B cell (primary cell): ENCODE measurements around the gene BTLA. TPM values are rescaled to one million over a fixed set of nuclear protein-coding genes. Genes with fewer than 3 reads are reported as not detected.

ENCODE experiments used
- ATAC-seq: fragments of 200-7000 bp; cut with Tn5 transposase; one replicate; pipeline ENCODE4 v1.10.0; 2021; ENCODE audit warnings: low read depth, mild to moderate bottlenecking, moderate number of reproducible peaks, moderate library complexity
- CTCF ChIA-PET: fragments of 350-600 bp; sonication (Branson Sonifier 250); formaldehyde crosslinking; loops from one replicate; lab custom pipeline; 2021; ENCODE audit warnings: antibody characterized with exemption, inconsistent platforms; lab: Charles Lee
- POLR2A ChIA-PET: fragments of 350-600 bp; sonication (Branson Sonifier 250); formaldehyde crosslinking; loops from one replicate; lab custom pipeline; 2021; ENCODE audit warnings: antibody characterized with exemption; lab: Charles Lee
- DNase-seq: peaks from one replicate; pipeline ENCODE4 v3.0.0; 2013
- H2AFZ ChIP-seq: 2 replicates; pipeline ENCODE4 v1.6.1; 2012; ENCODE audit warnings: mild to moderate bottlenecking, low read depth, low read length; ENCODE audit not compliant: insufficient read depth, poor library complexity, severe bottlenecking
- H3K27ac ChIP-seq, 2 donors: 1 replicate in 1 of 2; 2 replicates in 1 of 2; pipeline ENCODE4 v1.5.1; 2012 to 2013; ENCODE audit warnings: low read length in 2 of 2, mild to moderate bottlenecking in 2 of 2, moderate library complexity in 1 of 2
- H3K27me3 ChIP-seq, 4 experiments: fragments of 200-600 bp in 1 of 4; sonication (generic) in 1 of 4; replicated peaks in 1 of 4; 1 replicate in 2 of 4; 2 replicates in 2 of 4; pipeline versions ENCODE4 v1.6.1 to v1.7.0; 2013 to 2016; ENCODE audit warnings: low read length in 3 of 4, mild to moderate bottlenecking in 2 of 4, mixed read lengths in 1 of 4, moderate library complexity in 1 of 4; ENCODE audit not compliant: insufficient read depth in 4 of 4, control insufficient read depth in 3 of 4; ENCODE audit errors: control extremely low read depth in 1 of 4
- H3K36me3 ChIP-seq, 2 experiments: replicated peaks in 1 of 2; 1 replicate in 1 of 2; 2 replicates in 1 of 2; pipeline versions ENCODE4 v1.6.1 to v1.7.1; 2013; ENCODE audit warnings: low read length in 1 of 2; ENCODE audit not compliant: insufficient read depth in 2 of 2, control insufficient read depth in 1 of 2; ENCODE audit errors: control extremely low read depth in 1 of 2, extremely low read depth in 1 of 2
- H3K4me1 ChIP-seq, 2 donors: fragments of 200-600 bp in 1 of 2; sonication (generic) in 1 of 2; 1 replicate in 1 of 2; 2 replicates in 1 of 2; pipeline versions ENCODE4 v1.5.1 to v1.6.1; 2013 to 2017; ENCODE audit warnings: low read length in 2 of 2; ENCODE audit not compliant: control insufficient read depth in 2 of 2, insufficient read depth in 2 of 2
- H3K4me2 ChIP-seq: replicated peaks from 2 replicates; pipeline ENCODE3; 2012; ENCODE audit warnings: mild to moderate bottlenecking, low read depth, low read length; ENCODE audit not compliant: poor library complexity, severe bottlenecking
- H3K4me3 ChIP-seq, 5 experiments: fragments of 200-600 bp in 1 of 5; sonication (generic) in 1 of 5; 1 replicate in 3 of 5; 2 replicates in 2 of 5; pipeline versions ENCODE4 v1.5.1 to v1.7.0; 2011 to 2016; ENCODE audit warnings: low read length in 4 of 5, mild to moderate bottlenecking in 4 of 5, low read depth in 2 of 5, control low read depth in 1 of 5, moderate library complexity in 1 of 5; ENCODE audit not compliant: insufficient read depth in 1 of 5; ENCODE audit errors: control extremely low read depth in 1 of 5, extremely low read depth in 1 of 5
- H3K79me2 ChIP-seq: fragments of 200-600 bp; sonication (generic); one replicate; pipeline ENCODE4 v1.6.0; 2016; ENCODE audit warnings: low read length; ENCODE audit not compliant: control insufficient read depth, insufficient read depth
- H3K9ac ChIP-seq: fragments of 200-600 bp; sonication (generic); 2 replicates; pipeline ENCODE4 v1.6.1; 2017; ENCODE audit warnings: mild to moderate bottlenecking, low read length, moderate library complexity
- H3K9me3 ChIP-seq, 3 donors: one replicate each; pipeline versions ENCODE4 v1.6.1 to v1.7.1; 2013; ENCODE audit warnings: low read length in 2 of 3; ENCODE audit not compliant: control insufficient read depth in 2 of 3, insufficient read depth in 1 of 3; ENCODE audit errors: control extremely low read depth in 1 of 3
- H4K20me1 ChIP-seq: 2 replicates; pipeline ENCODE4 v1.6.0; 2012; ENCODE audit warnings: mild to moderate bottlenecking, low read length; ENCODE audit not compliant: insufficient read depth, control insufficient read depth, poor library complexity, severe bottlenecking
- H3K27ac Mint-ChIP-seq: one replicate; pipeline ENCODE4 v1.8.0; 2021; ENCODE audit warnings: mixed read lengths
- H3K27me3 Mint-ChIP-seq: one replicate; pipeline ENCODE4 v1.8.0; 2021; ENCODE audit warnings: mixed read lengths
- H3K4me1 Mint-ChIP-seq: one replicate; pipeline ENCODE4 v1.8.0; 2021; ENCODE audit warnings: mixed read lengths
- H3K4me3 Mint-ChIP-seq: one replicate; pipeline ENCODE4 v1.8.0; 2021; ENCODE audit warnings: mixed read lengths
- H3K9me3 Mint-ChIP-seq: one replicate; pipeline ENCODE4 v1.8.0; 2022; ENCODE audit warnings: mixed read lengths; ENCODE audit not compliant: insufficient read depth
- EZH2 ChIP-seq: IDR thresholded peaks from 2 replicates; pipeline ENCODE4 v1.6.1; 2012; ENCODE audit warnings: borderline replicate concordance, low read depth, mild to moderate bottlenecking, moderate library complexity, low read length; ENCODE audit not compliant: insufficient read depth, poor library complexity, severe bottlenecking
- WGBS: methylation state at CpG from one replicate; pipeline ENCODE4 v1.1.5; 2013; ENCODE audit warnings: missing lambda C conversion rate; ENCODE audit not compliant: insufficient coverage; 5-methylcytosine and 5-hydroxymethylcytosine counted together
- intact Hi-C: fragments of 100-400 bp; cut with micrococcal nuclease; formaldehyde crosslinking; loops from one replicate; pipeline ENCODE4 v1.10.0; 2022
- polyA plus RNA-seq: library from polyadenylated mRNA; depleted of rRNA; stranded (reverse); fragments of >200 nt; gene quantifications from 2 replicates; pipeline ENCODE4 v1.2.3, GENCODE V29; 2012
- total RNA-seq, 2 donors: library from RNA; stranded (reverse); fragments of 120-200 nt in 1 of 2; gene quantifications; 1 replicate in 1 of 2; 2 replicates in 1 of 2; pipeline versions ENCODE4 v1.2.3 to v1.2.4, GENCODE V29; 2013 to 2022
- TF ChIP-seq, protein P1 (sequence below): fragments of 200-600 bp; IDR thresholded peaks from one replicate; pipeline ENCODE4 v1.8.0; 2022; ENCODE audit warnings: antibody characterized with exemption, mild to moderate bottlenecking

BTLA gene
- total and polyA plus RNA-seq, 2 donors (not counting 1 experiment from before 2014, with no cell fraction given): 75.7 to 101 TPM

GRCh38 chr3:112467539-112467938, 31.7 kb downstream of the BTLA start:
- Mint-ChIP-seq H3K27ac (peak overlapping the region; percentile 85), H3K27me3 (no peaks in the 10 kb centered on the region), H3K9me3 (no peaks in the 10 kb centered on the region), H3K4me1 (peaks cover 86% of the 10 kb centered on the region), H3K4me3 (no peak overlapping the region)
- Histone ChIP-seq H3K4me2 (no peak overlapping the region), H3K4me3 (no peak overlapping the region), H3K27me3 (no peaks in the 10 kb centered on the region), H3K36me3 (peaks cover 9 to 87% of the 10 kb centered on the region in 2 experiments), H3K9ac (no peak overlapping the region), H3K9me3 (peaks cover 0 to 1% (median 0%) of the 10 kb centered on the region in 3 donors), H3K27ac (peak overlapping the region; percentile 47 to 80), H3K4me1 (peaks cover 82 to 86% of the 10 kb centered on the region in 2 donors), H3K79me2 (peaks cover 70% of the 10 kb centered on the region), H2AFZ (no peak overlapping the region), H4K20me1 (no peaks in the 10 kb centered on the region)
- ATAC-seq (no peak), DNase-seq (no peak)
- TF ChIP-seq EZH2: no peak
- POLR2A ChIA-PET: interaction anchor here (0.7 kb wide), 1 partner anchor 534 kb away, joined by 3 read pairs; no protein-coding TSS in a partner anchor
- WGBS: no CpG with 5 or more reads among the region's 1 CpG
- CTCF ChIA-PET: interaction anchor here (1.1 to 2.3 kb wide), 3 partner anchors 25 to 50 kb away, joined by 3 to 7 read pairs (median 3); no protein-coding TSS in a partner anchor
- intact Hi-C loops: loop anchor here (5.0 kb wide), 1 partner anchor 50 kb away; no protein-coding TSS in a partner anchor

- H3K27ac Mint-ChIP-seq: peak overlapping the region; percentile 71
- Histone ChIP-seq H4K20me1 (no peaks in the 10 kb centered on the region), H3K27me3 (no peaks in the 10 kb centered on the region), H3K36me3 (peaks cover 5 to 74% of the 10 kb centered on the region in 2 experiments), H3K9ac (no peak overlapping the region), H3K4me1 (peaks cover 79 to 86% of the 10 kb centered on the region in 2 donors), H3K4me2 (peak overlapping the region; percentile 69), H3K9me3 (peaks cover 0 to 6% (median 3%) of the 10 kb centered on the region in 3 donors), H2AFZ (no peak overlapping the region), H3K4me3 (no peak overlapping the region), H3K79me2 (peaks cover 68% of the 10 kb centered on the region), H3K27ac (peak overlapping the region; percentile 4 to 80)
- ATAC-seq (no peak), DNase-seq (no peak)
- TF ChIP-seq, protein P1, sequence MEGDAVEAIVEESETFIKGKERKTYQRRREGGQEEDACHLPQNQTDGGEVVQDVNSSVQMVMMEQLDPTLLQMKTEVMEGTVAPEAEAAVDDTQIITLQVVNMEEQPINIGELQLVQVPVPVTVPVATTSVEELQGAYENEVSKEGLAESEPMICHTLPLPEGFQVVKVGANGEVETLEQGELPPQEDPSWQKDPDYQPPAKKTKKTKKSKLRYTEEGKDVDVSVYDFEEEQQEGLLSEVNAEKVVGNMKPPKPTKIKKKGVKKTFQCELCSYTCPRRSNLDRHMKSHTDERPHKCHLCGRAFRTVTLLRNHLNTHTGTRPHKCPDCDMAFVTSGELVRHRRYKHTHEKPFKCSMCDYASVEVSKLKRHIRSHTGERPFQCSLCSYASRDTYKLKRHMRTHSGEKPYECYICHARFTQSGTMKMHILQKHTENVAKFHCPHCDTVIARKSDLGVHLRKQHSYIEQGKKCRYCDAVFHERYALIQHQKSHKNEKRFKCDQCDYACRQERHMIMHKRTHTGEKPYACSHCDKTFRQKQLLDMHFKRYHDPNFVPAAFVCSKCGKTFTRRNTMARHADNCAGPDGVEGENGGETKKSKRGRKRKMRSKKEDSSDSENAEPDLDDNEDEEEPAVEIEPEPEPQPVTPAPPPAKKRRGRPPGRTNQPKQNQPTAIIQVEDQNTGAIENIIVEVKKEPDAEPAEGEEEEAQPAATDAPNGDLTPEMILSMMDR: no peak
- TF ChIP-seq EZH2: no peak
- no peaks in the 10 kb centered on the region for H3K27me3 Mint-ChIP-seq
- no peaks in the 10 kb centered on the region for H3K9me3 Mint-ChIP-seq
- CTCF ChIA-PET: interaction anchor here (0.8 to 1.3 kb wide), 2 partner anchors 174 to 354 kb away, joined by 3 to 4 read pairs; no protein-coding TSS in a partner anchor
- 33% methylated on average over 1 of the region's 1 CpG for WGBS
- POLR2A ChIA-PET: interaction anchor here (0.6 to 3.0 kb wide), 2 partner anchors 32 to 132 kb away, joined by 3 to 9 read pairs; no protein-coding TSS in a partner anchor
- peaks cover 85% of the 10 kb centered on the region for H3K4me1 Mint-ChIP-seq
- peak overlapping the region; percentile 41 for H3K4me3 Mint-ChIP-seq
- intact Hi-C loops: loop anchor here (5.0 kb wide), 1 partner anchor 51 kb away; no protein-coding TSS in a partner anchor
These were observed 33.3 kb downstream of the BTLA start for GRCh38 chr3:112466020-112466419.
